GM19324 (cell line): Measurements from ENCODE around the gene MAB21L1.

Experiments
- ATAC-seq: cut with Tn5 transposase; IDR thresholded peaks from one replicate; pipeline ENCODE4 v1.9.1; 2021; ENCODE audit warnings: mild to moderate bottlenecking, moderate library complexity; ENCODE audit not compliant: unreplicated experiment, low FRiP score

MAB21L1 gene

GRCh38 chr13:35480346-35480745 lies 3.9 kb upstream of the MAB21L1 start:
- no peak for ATAC-seq

- ATAC-seq: no peak
Observed at GRCh38 chr13:35479706-35480105, 3.2 kb upstream of the MAB21L1 start.

- no peak for ATAC-seq
Observed at GRCh38 chr13:35479038-35479492, 2.6 kb upstream of the MAB21L1 start.

- ATAC-seq: peak; percentile 52
Observed at GRCh38 chr13:35478271-35479037, 2.0 kb upstream of the MAB21L1 start.

GRCh38 chr13:35477386-35477946 lies 977 bp upstream of the MAB21L1 start:
- ATAC-seq: no peak

- no peak for ATAC-seq
Observed at GRCh38 chr13:35475212-35475959, 1.1 kb downstream of the MAB21L1 start.

- no peak for ATAC-seq
Observed at GRCh38 chr13:35474496-35475211, 1.8 kb downstream of the MAB21L1 start.

GRCh38 chr13:35473802-35474201 lies 2.7 kb downstream of the MAB21L1 start:
- ATAC-seq: no peak

- no peak for ATAC-seq
Observed at GRCh38 chr13:35473206-35473775, 3.2 kb downstream of the MAB21L1 start.

GRCh38 chr13:35472323-35472881 lies 4.1 kb downstream of the MAB21L1 start:
- ATAC-seq: no peak

GRCh38 chr13:35471706-35472322 lies 4.7 kb downstream of the MAB21L1 start:
- ATAC-seq: no peak

- ATAC-seq: no peak
Observed at GRCh38 chr13:35470671-35471661, 5.5 kb downstream of the MAB21L1 start.

- no peak for ATAC-seq
Observed at GRCh38 chr13:35469806-35470525, 6.5 kb downstream of the MAB21L1 start.

GRCh38 chr13:35468195-35468594 lies 8.3 kb downstream of the MAB21L1 start:
- no peak for ATAC-seq

GRCh38 chr13:35465371-35465770 lies 11.1 kb downstream of the MAB21L1 start:
- ATAC-seq: no peak

GRCh38 chr13:35460061-35460460 lies 16.4 kb downstream of the MAB21L1 start:
- no peak for ATAC-seq

GRCh38 chr13:35457258-35457657 lies 19.2 kb downstream of the MAB21L1 start:
- ATAC-seq: no peak

- ATAC-seq: no peak
Observed at GRCh38 chr13:35455022-35455421, 21.5 kb downstream of the MAB21L1 start.
